CD4-positive, alpha-beta T cell (primary cell): ENCODE results near the gene PLA2G4D. TPM values are rescaled to one million over a fixed set of nuclear protein-coding genes. Genes with fewer than 3 reads are reported as not detected.

Experiments
- ATAC-seq: fragments of 200-7000 bp; cut with Tn5 transposase; one replicate; pipeline ENCODE4 v1.10.0; 2022; ENCODE audit warnings: mild to moderate bottlenecking; ENCODE audit not compliant: poor library complexity
- CTCF ChIA-PET: fragments of 350-600 bp; sonication (Branson Sonifier 250); formaldehyde crosslinking; loops from one replicate; lab custom pipeline; 2021; ENCODE audit warnings: antibody characterized with exemption, inconsistent platforms; lab: Charles Lee
- POLR2A ChIA-PET: fragments of 350-600 bp; sonication (Branson Sonifier 250); formaldehyde crosslinking; loops from one replicate; lab custom pipeline; 2021; ENCODE audit warnings: antibody characterized with exemption, inconsistent platforms; lab: Charles Lee
- DNase-seq, 14 experiments: peaks; one replicate each; pipeline ENCODE4 v3.0.0-alpha.2; 2013 to 2020; ENCODE audit warnings: mixed read lengths in 2 of 14
- H3K27ac ChIP-seq, 2 donors: one replicate each; pipeline versions ENCODE4 v1.5.1 to v1.7.0; 2013; ENCODE audit warnings: low read length in 2 of 2, low read depth in 1 of 2, mild to moderate bottlenecking in 1 of 2
- H3K27me3 ChIP-seq, 2 experiments: 1 replicate in 1 of 2; 2 replicates in 1 of 2; pipeline versions ENCODE4 v1.6.1 to v1.7.0; 2013; ENCODE audit warnings: low read length in 2 of 2, control low read depth in 1 of 2, mild to moderate bottlenecking in 1 of 2, moderate library complexity in 1 of 2; ENCODE audit not compliant: insufficient read depth in 2 of 2, control insufficient read depth in 1 of 2
- H3K36me3 ChIP-seq: one replicate; pipeline ENCODE4 v1.6.1; 2013; ENCODE audit warnings: low read length, control low read depth; ENCODE audit not compliant: insufficient read depth
- H3K4me1 ChIP-seq: one replicate; pipeline ENCODE4 v1.6.1; 2013; ENCODE audit warnings: low read length, control low read depth; ENCODE audit not compliant: insufficient read depth
- H3K4me3 ChIP-seq: one replicate; pipeline ENCODE4 v1.5.1; 2013; ENCODE audit warnings: mild to moderate bottlenecking, low read length, moderate library complexity
- H3K9me3 ChIP-seq, 2 experiments: 1 replicate in 1 of 2; 2 replicates in 1 of 2; pipeline versions ENCODE4 v1.6.1 to v1.7.0; 2013; ENCODE audit warnings: low read length in 2 of 2, mild to moderate bottlenecking in 2 of 2, control low read depth in 1 of 2, moderate library complexity in 1 of 2; ENCODE audit not compliant: control insufficient read depth in 1 of 2, insufficient read depth in 1 of 2
- H3K27ac Mint-ChIP-seq: one replicate; pipeline ENCODE4 v1.8.0; 2020; ENCODE audit warnings: mixed read lengths
- H3K27me3 Mint-ChIP-seq: one replicate; pipeline ENCODE4 v1.8.0; 2021; ENCODE audit warnings: mixed read lengths
- H3K36me3 Mint-ChIP-seq: one replicate; pipeline ENCODE4 v1.8.0; 2021; ENCODE audit warnings: low read depth, mixed read lengths
- H3K4me1 Mint-ChIP-seq: one replicate; pipeline ENCODE4 v1.8.0; 2021; ENCODE audit warnings: low read depth, mixed read lengths
- H3K4me3 Mint-ChIP-seq: one replicate; pipeline ENCODE4 v1.8.0; 2020; ENCODE audit warnings: mild to moderate bottlenecking, mixed read lengths
- H3K9me3 Mint-ChIP-seq: one replicate; pipeline ENCODE4 v1.8.0; 2020; ENCODE audit warnings: mixed read lengths
- intact Hi-C, 2 experiments: fragments of 100-400 bp; cut with DNase I in 1 of 2; cut with micrococcal nuclease in 1 of 2; formaldehyde crosslinking; loops; one replicate each; pipeline versions ENCODE4 v1.15.1 to v1.9.0; 2023 to 2025; cut with DNase I, micrococcal nuclease
- total RNA-seq, 174 experiments: library from RNA in 2 of 174; stranded (reverse) in 2 of 174; gene quantifications; one replicate each; pipeline ENCODE4 v1.2.3 and lab custom pipeline; 2021 to 2026
- TF ChIP-seq, protein P1 (sequence below): fragments of 200-600 bp; IDR thresholded peaks from one replicate; pipeline ENCODE4 v1.8.0; 2022; ENCODE audit warnings: antibody characterized with exemption, mild to moderate bottlenecking

The PLA2G4D gene
- total RNA-seq, 2 experiments from 2014 or later: not detected

GRCh38 chr15:42021593-42021992 lies 72.8 kb downstream of the PLA2G4D start:
- no peaks in the 10 kb centered on the region for H3K9me3 Mint-ChIP-seq
- TF ChIP-seq, protein P1, sequence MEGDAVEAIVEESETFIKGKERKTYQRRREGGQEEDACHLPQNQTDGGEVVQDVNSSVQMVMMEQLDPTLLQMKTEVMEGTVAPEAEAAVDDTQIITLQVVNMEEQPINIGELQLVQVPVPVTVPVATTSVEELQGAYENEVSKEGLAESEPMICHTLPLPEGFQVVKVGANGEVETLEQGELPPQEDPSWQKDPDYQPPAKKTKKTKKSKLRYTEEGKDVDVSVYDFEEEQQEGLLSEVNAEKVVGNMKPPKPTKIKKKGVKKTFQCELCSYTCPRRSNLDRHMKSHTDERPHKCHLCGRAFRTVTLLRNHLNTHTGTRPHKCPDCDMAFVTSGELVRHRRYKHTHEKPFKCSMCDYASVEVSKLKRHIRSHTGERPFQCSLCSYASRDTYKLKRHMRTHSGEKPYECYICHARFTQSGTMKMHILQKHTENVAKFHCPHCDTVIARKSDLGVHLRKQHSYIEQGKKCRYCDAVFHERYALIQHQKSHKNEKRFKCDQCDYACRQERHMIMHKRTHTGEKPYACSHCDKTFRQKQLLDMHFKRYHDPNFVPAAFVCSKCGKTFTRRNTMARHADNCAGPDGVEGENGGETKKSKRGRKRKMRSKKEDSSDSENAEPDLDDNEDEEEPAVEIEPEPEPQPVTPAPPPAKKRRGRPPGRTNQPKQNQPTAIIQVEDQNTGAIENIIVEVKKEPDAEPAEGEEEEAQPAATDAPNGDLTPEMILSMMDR: no peak
- ATAC-seq (no peak), DNase-seq (no peak)
- H3K36me3 Mint-ChIP-seq: no peaks in the 10 kb centered on the region
- no peaks in the 10 kb centered on the region for H3K9me3 ChIP-seq
- no peak overlapping the region for H3K27ac ChIP-seq
- H3K4me1 ChIP-seq: no peaks in the 10 kb centered on the region
- H3K4me3 ChIP-seq: no peak overlapping the region
- POLR2A ChIA-PET: no interaction called here
- H3K27me3 ChIP-seq: no peaks in the 10 kb centered on the region
- H3K27ac Mint-ChIP-seq: no peak overlapping the region
- no peak overlapping the region for H3K4me3 Mint-ChIP-seq
- H3K36me3 ChIP-seq: no peaks in the 10 kb centered on the region
- CTCF ChIA-PET: no interaction called here
- no peaks in the 10 kb centered on the region for H3K27me3 Mint-ChIP-seq
- intact Hi-C loops: no loop called here
- no peaks in the 10 kb centered on the region for H3K4me1 Mint-ChIP-seq

- no peaks in the 10 kb centered on the region for H3K4me1 Mint-ChIP-seq
- TF ChIP-seq, protein P1: no peak
- ChIA-PET POLR2A (no interaction called here), CTCF (no interaction called here)
- H3K27me3 Mint-ChIP-seq: no peaks in the 10 kb centered on the region
- no peak within 1 kb of the TSS for H3K4me3 ChIP-seq
- no peaks in the 10 kb centered on the region for H3K36me3 ChIP-seq
- H3K36me3 Mint-ChIP-seq: no peaks in the 10 kb centered on the region
- H3K27me3 ChIP-seq: no peaks in the 10 kb centered on the region
- no peak within 1 kb of the TSS for H3K27ac ChIP-seq
- no peaks in the 10 kb centered on the region for H3K9me3 Mint-ChIP-seq
- no peak within 1 kb of the TSS for H3K27ac Mint-ChIP-seq
- no peaks in the 10 kb centered on the region for H3K4me1 ChIP-seq
- no peak for DNase-seq
- H3K9me3 ChIP-seq: no peaks in the 10 kb centered on the region
- no peak within 1 kb of the TSS for H3K4me3 Mint-ChIP-seq
- intact Hi-C loops: no loop called here
- ATAC-seq: no peak
Observed at GRCh38 chr15:42020713-42021273, 73.6 kb downstream of the PLA2G4D start, which contains the start of gene PLA2G4E. PLA2G4E (minus strand) TSS chr15:42021042; CDS start chr15:42021030, 12 bp downstream.

DNA sequence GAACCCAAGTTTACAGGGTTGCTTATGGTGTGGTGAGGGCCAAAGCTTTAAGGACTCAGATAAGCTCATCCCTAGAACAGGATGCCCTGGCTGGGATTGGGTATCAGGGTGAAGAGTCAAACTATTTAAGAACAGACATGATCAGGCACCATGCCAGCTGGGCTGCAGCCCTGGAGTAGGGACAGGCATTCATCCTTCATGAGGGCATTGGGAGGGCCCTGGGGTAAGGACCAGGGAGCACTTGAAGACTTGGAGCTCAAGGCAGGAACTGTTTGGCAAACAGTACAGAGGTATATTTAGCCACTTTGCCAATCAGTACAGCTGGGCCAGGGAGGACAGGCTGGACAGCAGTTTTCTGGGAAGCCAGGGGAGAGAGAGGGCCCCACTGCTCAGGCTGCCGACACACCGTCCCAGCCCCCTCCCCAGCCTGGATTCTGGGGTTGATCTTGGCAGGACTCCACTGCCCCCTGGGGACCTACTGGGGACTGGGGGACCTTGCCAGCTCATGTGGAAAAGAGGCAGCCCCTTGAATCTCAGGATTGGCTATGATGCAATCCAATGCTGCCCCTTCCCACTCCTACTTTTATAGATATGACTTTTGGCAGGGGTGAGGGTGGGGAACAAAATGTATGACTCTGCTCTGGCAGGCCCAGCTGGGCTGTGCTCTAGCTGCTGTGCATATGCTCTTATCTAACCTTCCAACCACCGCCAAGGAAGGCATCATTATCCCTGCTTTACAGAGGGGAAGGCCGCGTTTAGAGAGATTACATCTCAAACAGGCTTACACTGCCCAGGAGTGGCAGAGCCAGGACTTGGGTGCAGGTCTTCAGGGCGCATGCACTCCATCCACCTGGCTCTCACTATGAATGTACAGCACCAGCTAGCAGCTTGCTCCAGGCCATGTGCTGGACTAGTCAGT lies 75.8 kb downstream of the PLA2G4D start:
- intact Hi-C loops: no loop called here
- ATAC-seq (no peak), DNase-seq (no peak)
- Histone ChIP-seq H3K4me3 (no peak overlapping the region), H3K9me3 (no peaks in the 10 kb centered on the region), H3K27ac (no peak overlapping the region), H3K27me3 (no peaks in the 10 kb centered on the region), H3K4me1 (no peaks in the 10 kb centered on the region), H3K36me3 (no peaks in the 10 kb centered on the region)
- Mint-ChIP-seq H3K4me3 (no peak overlapping the region), H3K4me1 (no peaks in the 10 kb centered on the region), H3K9me3 (no peaks in the 10 kb centered on the region), H3K27me3 (no peaks in the 10 kb centered on the region), H3K27ac (no peak overlapping the region), H3K36me3 (no peaks in the 10 kb centered on the region)
- CTCF ChIA-PET: no interaction called here
- POLR2A ChIA-PET: no interaction called here
- TF ChIP-seq, protein P1: no peak

Other genes with a start within 250 kb of the PLA2G4D start
- 1 to 10 TPM; 2.2 to 2.3 TPM for gene SPTBN5, start 200.5 kb downstream of the PLA2G4D start, total RNA-seq
- gene EHD4, start 122.0 kb downstream of the PLA2G4D start, total RNA-seq: 10 to 100 TPM; 39.8 to 40.5 TPM
- gene PLA2G4E, start 73.5 kb downstream of the PLA2G4D start, total RNA-seq: not detected
- not detected for gene PLA2G4F, start 62.1 kb upstream of the PLA2G4D start, total RNA-seq
- 10 to 100 TPM; 73.4 to 82.5 TPM for gene VPS39, start 113.7 kb upstream of the PLA2G4D start, total RNA-seq
- gene GANC, start 178.6 kb upstream of the PLA2G4D start, total RNA-seq: 10 to 100 TPM; 22.3 to 23.9 TPM
- gene TMEM87A, start 178.9 kb upstream of the PLA2G4D start, total RNA-seq: 10 to 100 TPM; 48.7 to 51.4 TPM